H1 (cell line): ENCODE measurements around the gene PKP1. TPM values are rescaled to one million over a fixed set of nuclear protein-coding genes. Genes with fewer than 3 reads are reported as not detected.

Source experiments
- CTCF ChIA-PET: fragments of 300-600 bp; sonication (Branson Sonifier 250); formaldehyde crosslinking; loops from one replicate; lab custom pipeline; 2021; ENCODE audit not compliant: partially characterized antibody; lab: Charles Lee
- POLR2A ChIA-PET: fragments of 300-600 bp; sonication (Branson Sonifier 250); formaldehyde crosslinking; loops from one replicate; lab custom pipeline; 2021; ENCODE audit warnings: inconsistent platforms; ENCODE audit not compliant: partially characterized antibody; lab: Charles Lee
- DNase-seq, 2 experiments: peaks; one replicate each; pipeline versions ENCODE4 v3.0.0 to v3.0.0-alpha.2; 2010 to 2022; ENCODE audit warnings: low spot score in 2 of 2, low read depth in 1 of 2, mixed read lengths in 1 of 2
- FAIRE-seq: peaks from 2 replicates; lab custom pipeline; 2011; peaks lifted over from hg19 to GRCh38; lab: Jason Lieb, UNC
- H2AFZ ChIP-seq: 2 replicates; pipeline ENCODE4 v1.8.1; 2012; ENCODE audit warnings: low read length, inconsistent platforms
- H2AK5ac ChIP-seq: 2 replicates; pipeline ENCODE4 v1.6.1; 2013; ENCODE audit warnings: low read depth, low read length
- H2BK120ac ChIP-seq: replicated peaks from 2 replicates; pipeline ENCODE3; 2013; ENCODE audit warnings: low read depth, low read length, inconsistent platforms
- H2BK12ac ChIP-seq: 2 replicates; pipeline ENCODE4 v1.6.1; 2013; ENCODE audit warnings: low read depth, low read length
- H2BK15ac ChIP-seq: 2 replicates; pipeline ENCODE4 v1.6.1; 2013; ENCODE audit warnings: low read length
- H2BK20ac ChIP-seq: 2 replicates; pipeline ENCODE4 v1.6.1; 2013; ENCODE audit warnings: low read length
- H2BK5ac ChIP-seq: 2 replicates; pipeline ENCODE4 v1.6.1; 2013; ENCODE audit warnings: low read depth, low read length
- H3K14ac ChIP-seq: 2 replicates; pipeline ENCODE4 v1.6.1; 2013; ENCODE audit warnings: inconsistent platforms; ENCODE audit not compliant: insufficient read length
- H3K18ac ChIP-seq: 2 replicates; pipeline ENCODE4 v1.6.1; 2013; ENCODE audit warnings: low read length; ENCODE audit errors: extremely low read depth
- H3K23ac ChIP-seq: 2 replicates; pipeline ENCODE4 v1.6.1; 2013; ENCODE audit warnings: inconsistent platforms; ENCODE audit not compliant: insufficient read length
- H3K23me2 ChIP-seq: 2 replicates; pipeline ENCODE4 v1.6.1; 2013; ENCODE audit warnings: low read depth, low read length
- H3K27ac ChIP-seq: 2 replicates; pipeline ENCODE4 v1.6.1; 2011; ENCODE audit warnings: low read depth, low read length, inconsistent platforms
- H3K27me3 ChIP-seq, 4 experiments: replicated peaks in 1 of 4; 1 replicate in 1 of 4; 2 replicates in 3 of 4; pipeline versions ENCODE4 v1.6.1 to v1.8.1; 2011 to 2013; ENCODE audit warnings: low read length in 3 of 4, mild to moderate bottlenecking in 3 of 4, inconsistent platforms in 2 of 4, mixed read lengths in 2 of 4, moderate library complexity in 1 of 4; ENCODE audit not compliant: control insufficient read depth in 3 of 4, insufficient read depth in 3 of 4; ENCODE audit errors: extremely low read depth in 1 of 4
- H3K36me3 ChIP-seq, 4 experiments: 2 replicates each; pipeline versions ENCODE4 v1.6.1 to v1.8.1; 2011 to 2013; ENCODE audit warnings: mild to moderate bottlenecking in 4 of 4, low read length in 3 of 4, moderate library complexity in 2 of 4, control low read depth in 1 of 4, inconsistent platforms in 1 of 4; ENCODE audit not compliant: insufficient read depth in 4 of 4, control insufficient read depth in 2 of 4
- H3K4ac ChIP-seq: replicated peaks from 2 replicates; pipeline ENCODE3; 2013; ENCODE audit warnings: low read length, low read depth, mixed read lengths, inconsistent platforms; ENCODE audit not compliant: insufficient read length
- H3K4me1 ChIP-seq, 4 experiments: replicated peaks in 1 of 4; 1 replicate in 1 of 4; 2 replicates in 3 of 4; pipeline versions ENCODE4 v1.6.1 to v1.8.1; 2011 to 2013; ENCODE audit warnings: low read length in 3 of 4, inconsistent platforms in 2 of 4, mixed read lengths in 1 of 4; ENCODE audit not compliant: insufficient read depth in 4 of 4, control insufficient read depth in 3 of 4
- H3K4me2 ChIP-seq, 2 experiments: 2 replicates each; pipeline versions ENCODE4 v1.6.1 to v1.8.1; 2011 to 2013; ENCODE audit warnings: low read depth in 2 of 2, low read length in 2 of 2, control low read depth in 1 of 2, inconsistent platforms in 1 of 2, mild to moderate bottlenecking in 1 of 2; ENCODE audit not compliant: insufficient read depth in 1 of 2
- H3K4me3 ChIP-seq, 4 experiments: fragments of 200-600, 300-600 bp in 1 of 4; sonication (generic), shearing (Covaris generic), sonication (Bioruptor Twin) in 1 of 4; 2 replicates each; pipeline versions ENCODE4 v1.5.1 to v1.8.1; 2011 to 2016; ENCODE audit warnings: low read length in 4 of 4, low read depth in 3 of 4, control low read depth in 2 of 4, inconsistent platforms in 2 of 4, mild to moderate bottlenecking in 2 of 4, mixed read lengths in 1 of 4, moderate library complexity in 1 of 4; ENCODE audit not compliant: insufficient read depth in 2 of 4; ENCODE audit errors: extremely low read depth in 1 of 4
- H3K56ac ChIP-seq: replicated peaks from 2 replicates; pipeline ENCODE3; 2013; ENCODE audit warnings: low read depth, mild to moderate bottlenecking, mixed read lengths, low read length, inconsistent platforms; ENCODE audit not compliant: insufficient read length
- H3K79me1 ChIP-seq: 2 replicates; pipeline ENCODE4 v1.6.1; 2013; ENCODE audit warnings: low read depth, low read length, control low read depth
- H3K79me2 ChIP-seq, 2 experiments: 2 replicates each; pipeline versions ENCODE4 v1.6.1 to v1.8.1; 2012 to 2013; ENCODE audit warnings: low read length in 2 of 2, mild to moderate bottlenecking in 2 of 2, inconsistent platforms in 1 of 2; ENCODE audit not compliant: insufficient read depth in 2 of 2, control insufficient read depth in 1 of 2
- H3K9ac ChIP-seq, 4 experiments: replicated peaks in 1 of 4; 1 replicate in 1 of 4; 2 replicates in 3 of 4; pipeline versions ENCODE4 v1.6.1 to v1.8.1; 2011 to 2013; ENCODE audit warnings: low read depth in 3 of 4, low read length in 3 of 4, control low read depth in 2 of 4, mild to moderate bottlenecking in 2 of 4, moderate library complexity in 2 of 4, inconsistent platforms in 1 of 4; ENCODE audit errors: extremely low read depth in 1 of 4
- H3K9me3 ChIP-seq, 2 experiments: 2 replicates each; pipeline versions ENCODE4 v1.6.1 to v1.8.1; 2012 to 2013; ENCODE audit warnings: mild to moderate bottlenecking in 2 of 2, moderate library complexity in 2 of 2, control low read depth in 1 of 2, inconsistent platforms in 1 of 2, low read depth in 1 of 2, low read length in 1 of 2, mixed read lengths in 1 of 2; ENCODE audit not compliant: insufficient read depth in 2 of 2
- H4K20me1 ChIP-seq, 2 experiments: replicated peaks in 1 of 2; 2 replicates each; pipeline versions ENCODE3 to v1.8.1; 2011 to 2013; ENCODE audit warnings: inconsistent platforms in 2 of 2, low read length in 2 of 2, mild to moderate bottlenecking in 1 of 2; ENCODE audit not compliant: insufficient read depth in 2 of 2, control insufficient read depth in 1 of 2
- H4K5ac ChIP-seq: 2 replicates; pipeline ENCODE4 v1.6.1; 2013; ENCODE audit warnings: low read length, low read depth, mixed read lengths, inconsistent platforms; ENCODE audit not compliant: insufficient read length
- H4K8ac ChIP-seq: 2 replicates; pipeline ENCODE4 v1.8.0; 2013; ENCODE audit warnings: mild to moderate bottlenecking, moderate library complexity, low read length, inconsistent platforms; ENCODE audit not compliant: insufficient read depth; ENCODE audit errors: extremely low read depth
- H4K91ac ChIP-seq: replicated peaks from 2 replicates; pipeline ENCODE3; 2013; ENCODE audit warnings: low read length, mixed read lengths, inconsistent platforms; ENCODE audit not compliant: insufficient read length
- CHD1 ChIP-seq: IDR thresholded peaks from 2 replicates; pipeline ENCODE4 v1.6.1; 2012; ENCODE audit warnings: low read depth, low read length, improper control_type of control experiment
- E2F6 ChIP-seq: IDR thresholded peaks from 2 replicates; pipeline ENCODE4 v1.6.1; 2012; ENCODE audit warnings: inconsistent platforms
- GABPA ChIP-seq: IDR thresholded peaks from 2 replicates; pipeline ENCODE4 v1.6.1; 2011; ENCODE audit warnings: mild to moderate bottlenecking, low read length, moderate library complexity, borderline replicate concordance; ENCODE audit not compliant: insufficient read depth
- KDM4A ChIP-seq: IDR thresholded peaks from one replicate; pipeline ENCODE4 v1.7.1; 2012; ENCODE audit warnings: low read depth, mild to moderate bottlenecking, moderate library complexity, low read length, inconsistent platforms; ENCODE audit not compliant: severe bottlenecking
- WGBS, 2 experiments: shearing (Covaris generic) in 1 of 2; methylation state at CpG; one replicate each; pipeline versions ENCODE4 v1.1.6 to v1.1.7; 2013 to 2015; ENCODE audit warnings: low lambda C conversion rate in 2 of 2, mixed read lengths in 2 of 2, inconsistent platforms in 1 of 2, low coverage in 1 of 2, missing lambda C conversion rate in 1 of 2; ENCODE audit not compliant: insufficient replicate concordance in 2 of 2, insufficient coverage in 1 of 2, insufficient read length in 1 of 2; ENCODE audit errors: extremely low coverage in 1 of 2, missing lambda C conversion rate in 1 of 2; 5-methylcytosine and 5-hydroxymethylcytosine counted together
- polyA plus RNA-seq, 7 experiments: library from polyadenylated mRNA; depleted of rRNA in 3 of 7; stranded (reverse) in 5 of 7; unstranded in 2 of 7; fragments of >200 nt in 5 of 7; fragments of 200-250 nt in 2 of 7; gene quantifications; 1 replicate in 5 of 7; 2 replicates in 1 of 7; 4 replicates in 1 of 7; pipeline versions ENCODE4 v1.2.1 to v1.2.3, GENCODE V29; 2011 to 2013; ENCODE audit warnings: missing spikeins in 2 of 7, mixed read lengths in 2 of 7
- total RNA-seq: library from RNA; stranded (reverse); fragmentation: NEBNext Ultra II Directional; extraction: Animal tissue kit (Norgen Biotek cat#: 25700); gene quantifications from 2 replicates; pipeline ENCODE4 v1.2.1, GENCODE V29; 2021

PKP1 gene
- total and polyA plus RNA-seq, 2 of the 8 experiments (the other 6 are each of a cell fraction or from before 2014, with no cell fraction given): 0.21 to 0.95 TPM

- H3K23ac ChIP-seq: no peak overlapping the region
- H2BK5ac ChIP-seq: peak overlapping the region; percentile 32; the same call in 1 of the 2 replicates
- no peaks in the 10 kb centered on the region for H4K20me1 ChIP-seq
- H3K4me1 ChIP-seq: peaks cover 9 to 24% (median 19%) of the 10 kb centered on the region in 4 experiments
- H3K23me2 ChIP-seq: peaks cover 2% of the 10 kb centered on the region; the same call in 1 of the 2 replicates
- no peaks in the 10 kb centered on the region for H3K79me2 ChIP-seq
- H3K14ac ChIP-seq: no peak overlapping the region
- H3K36me3 ChIP-seq: no peaks in the 10 kb centered on the region
- no peak overlapping the region for H3K27ac ChIP-seq
- no peak overlapping the region for H2BK120ac ChIP-seq
- H2BK20ac ChIP-seq: peak overlapping the region; percentile 83; the same call in 1 of the 2 replicates
- no peak overlapping the region for H3K4me3 ChIP-seq
- no peak overlapping the region for H4K91ac ChIP-seq
- no peaks in the 10 kb centered on the region; the same call in 1 of the 2 replicates for H3K79me1 ChIP-seq
- H3K9me3 ChIP-seq: no peaks in the 10 kb centered on the region
- no peak overlapping the region for H2AFZ ChIP-seq
- WGBS, 2 experiments: 82% methylated on average over 6 of the region's 6 CpGs; no CpG with 5 or more reads in 1 of the 2 experiments
- peak overlapping the region; percentile 85; the same call in 1 of the 2 replicates for H2BK12ac ChIP-seq
- CTCF ChIA-PET: interaction anchor here (0.6 to 17.6 kb wide), 11 partner anchors 10 to 421 kb away, joined by 3 to 371 read pairs (median 5); partner anchors contain the start of gene LAD1
- H3K4ac ChIP-seq: no peak overlapping the region
- no peak overlapping the region for H4K5ac ChIP-seq
- H3K56ac ChIP-seq: no peak overlapping the region
- POLR2A ChIA-PET: interaction anchor here (0.8 to 6.5 kb wide), 4 partner anchors 10 to 109 kb away, joined by 3 to 49 read pairs (median 5); no protein-coding TSS in a partner anchor
- peak overlapping the region; percentile 98 for H2BK15ac ChIP-seq
- no peak overlapping the region for H3K9ac ChIP-seq
- no peak overlapping the region for H4K8ac ChIP-seq
- DNase-seq (no peak), FAIRE-seq (no peak)
- peak overlapping the region; percentile 71 for H3K18ac ChIP-seq
- H2AK5ac ChIP-seq: no peak overlapping the region; the same call in 1 of the 2 replicates
- no peak overlapping the region for H3K4me2 ChIP-seq
- no peaks in the 10 kb centered on the region for H3K27me3 ChIP-seq
- TF ChIP-seq E2F6 (no peak), GABPA (no peak), KDM4A (no peak), CHD1 (no peak)
These were observed 88.5 kb downstream of the PKP1 start for GRCh38 chr1:201371792-201372191.
